HEK293T (cell line): ENCODE results near the gene CCK.

Experiments used
- CTCF ChIA-PET: fragments of 350-600 bp; formaldehyde crosslinking; extraction: SDS; loops from one replicate; lab custom pipeline; 2021; ENCODE audit warnings: antibody characterized with exemption, inconsistent platforms; lab: Yijun Ruan, JAX
- POLR2A ChIA-PET: fragments of 350-600 bp; formaldehyde crosslinking; extraction: SDS; loops from one replicate; lab custom pipeline; 2020; ENCODE audit warnings: antibody characterized with exemption, inconsistent platforms; lab: Yijun Ruan, JAX
- DNase-seq: peaks from one replicate; pipeline ENCODE4 v3.0.0; 2012; ENCODE audit warnings: mixed read lengths; ENCODE audit errors: extremely low spot score
- ARNT ChIP-seq: fragments of 450-650 bp; IDR thresholded peaks from 2 replicates; pipeline ENCODE4 v1.6.1; 2017; ENCODE audit warnings: mild to moderate bottlenecking
- BHLHE40 ChIP-seq: fragments of 450-650 bp; IDR thresholded peaks from 2 replicates; pipeline ENCODE4 v1.6.1; 2016; ENCODE audit warnings: mild to moderate bottlenecking, moderate library complexity, borderline replicate concordance
- CTBP1 ChIP-seq: fragments of 450-650 bp; IDR thresholded peaks from 2 replicates; pipeline ENCODE4 v1.6.1; 2016; ENCODE audit warnings: borderline replicate concordance
- ELF4 ChIP-seq: fragments of 450-650 bp; IDR thresholded peaks from 2 replicates; pipeline ENCODE4 v1.6.1; 2017; ENCODE audit warnings: antibody characterized with exemption
- FOXA1 ChIP-seq: fragments of 450-650 bp; IDR thresholded peaks from 2 replicates; pipeline ENCODE4 v1.6.1; 2016; ENCODE audit warnings: mild to moderate bottlenecking
- FOXK2 ChIP-seq: fragments of 450-650 bp; IDR thresholded peaks from 2 replicates; pipeline ENCODE4 v1.6.1; 2016; ENCODE audit warnings: mild to moderate bottlenecking
- FOXM1 ChIP-seq: fragments of 450-650 bp; IDR thresholded peaks from 2 replicates; pipeline ENCODE4 v1.6.1; 2017; ENCODE audit warnings: mild to moderate bottlenecking, borderline replicate concordance
- HDGF ChIP-seq: fragments of 450-650 bp; IDR thresholded peaks from 2 replicates; pipeline ENCODE4 v1.6.1; 2017; ENCODE audit warnings: antibody characterized with exemption, borderline replicate concordance
- L3MBTL2 ChIP-seq: fragments of 450-650 bp; conservative IDR thresholded peaks from 2 replicates; pipeline ENCODE4 v1.6.1; 2016; ENCODE audit warnings: mild to moderate bottlenecking
- LEF1 ChIP-seq: fragments of 450-650 bp; IDR thresholded peaks from 2 replicates; pipeline ENCODE4 v1.6.1; 2017; ENCODE audit warnings: mild to moderate bottlenecking, borderline replicate concordance
- NFRKB ChIP-seq: fragments of 450-650 bp; IDR thresholded peaks from 2 replicates; pipeline ENCODE4 v1.6.1; 2016; ENCODE audit warnings: mild to moderate bottlenecking, moderate library complexity
- SP1 ChIP-seq: fragments of 450-650 bp; IDR thresholded peaks from 2 replicates; pipeline ENCODE4 v1.6.1; 2017
- SUZ12 ChIP-seq: fragments of 450-650 bp; IDR thresholded peaks from 2 replicates; pipeline ENCODE4 v1.6.1; 2016; ENCODE audit warnings: mild to moderate bottlenecking
- TARDBP ChIP-seq: fragments of 450-650 bp; IDR thresholded peaks from 2 replicates; pipeline ENCODE4 v1.6.1; 2016
- ZNF384 ChIP-seq: fragments of 450-650 bp; IDR thresholded peaks from 2 replicates; pipeline ENCODE4 v1.6.1; 2016
- TF ChIP-seq, protein P1 (sequence below): fragments of 450-650 bp; IDR thresholded peaks from 2 replicates; pipeline ENCODE4 v1.6.1; 2016

CCK gene

GRCh38 chr3:42269647-42270046, 3.7 kb upstream of the CCK start:
- DNase-seq: no peak
- TF ChIP-seq TARDBP (no peak), L3MBTL2 (no peak), BHLHE40 (no peak), ARNT (no peak), ZNF384 (no peak)
- TF ChIP-seq, protein P1, sequence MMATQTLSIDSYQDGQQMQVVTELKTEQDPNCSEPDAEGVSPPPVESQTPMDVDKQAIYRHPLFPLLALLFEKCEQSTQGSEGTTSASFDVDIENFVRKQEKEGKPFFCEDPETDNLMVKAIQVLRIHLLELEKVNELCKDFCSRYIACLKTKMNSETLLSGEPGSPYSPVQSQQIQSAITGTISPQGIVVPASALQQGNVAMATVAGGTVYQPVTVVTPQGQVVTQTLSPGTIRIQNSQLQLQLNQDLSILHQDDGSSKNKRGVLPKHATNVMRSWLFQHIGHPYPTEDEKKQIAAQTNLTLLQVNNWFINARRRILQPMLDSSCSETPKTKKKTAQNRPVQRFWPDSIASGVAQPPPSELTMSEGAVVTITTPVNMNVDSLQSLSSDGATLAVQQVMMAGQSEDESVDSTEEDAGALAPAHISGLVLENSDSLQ: no peak
- ChIA-PET CTCF (no interaction called here), POLR2A (no interaction called here)

DNA sequence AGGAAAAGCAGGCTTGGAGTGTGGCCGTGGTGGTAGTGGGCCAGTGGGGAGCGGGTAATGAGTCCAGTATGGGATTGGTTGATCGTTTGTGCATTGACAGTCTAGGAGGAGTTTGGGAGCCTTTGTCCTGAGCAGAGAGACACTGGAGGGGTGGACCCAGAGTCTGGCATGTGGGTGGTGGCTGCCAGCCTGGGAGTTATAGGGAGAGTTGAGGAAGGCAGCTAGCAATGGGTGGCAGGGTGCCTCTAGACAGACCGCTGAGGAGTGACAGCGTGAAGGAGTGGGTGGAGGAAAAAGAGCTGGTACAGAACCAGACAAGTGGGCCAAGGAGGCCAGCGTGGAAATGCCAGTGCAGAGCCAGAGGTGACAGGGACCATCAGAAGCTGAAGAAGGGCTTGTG, 1.9 kb upstream of the CCK start:
- no peak for TF ChIP-seq FOXK2
- TF ChIP-seq SP1: no peak
- TF ChIP-seq SUZ12: no peak
- TF ChIP-seq ELF4: no peak
- TF ChIP-seq, protein P1: no peak
- TF ChIP-seq HDGF: no peak
- no peak for TF ChIP-seq TARDBP
- TF ChIP-seq NFRKB: no peak
- TF ChIP-seq FOXA1: no peak
- no peak for TF ChIP-seq LEF1
- TF ChIP-seq BHLHE40: no peak
- no peak for TF ChIP-seq FOXM1
- TF ChIP-seq ZNF384: no peak
- TF ChIP-seq L3MBTL2: no peak
- TF ChIP-seq CTBP1: no peak
- no peak for TF ChIP-seq ARNT
- ChIA-PET CTCF (no interaction called here), POLR2A (no interaction called here)
- DNase-seq: no peak

- ChIA-PET POLR2A (no interaction called here), CTCF (interaction anchor here (0.5 kb wide), 1 partner anchor 1084 kb away, joined by 3 read pairs; no protein-coding TSS in a partner anchor)
- no peak for DNase-seq
- TF ChIP-seq SP1: no peak
- no peak for TF ChIP-seq CTBP1
- no peak for TF ChIP-seq L3MBTL2
- TF ChIP-seq ELF4: no peak
Observed at GRCh38 chr3:42265059-42265991, 660 bp downstream of the CCK start.

DNA sequence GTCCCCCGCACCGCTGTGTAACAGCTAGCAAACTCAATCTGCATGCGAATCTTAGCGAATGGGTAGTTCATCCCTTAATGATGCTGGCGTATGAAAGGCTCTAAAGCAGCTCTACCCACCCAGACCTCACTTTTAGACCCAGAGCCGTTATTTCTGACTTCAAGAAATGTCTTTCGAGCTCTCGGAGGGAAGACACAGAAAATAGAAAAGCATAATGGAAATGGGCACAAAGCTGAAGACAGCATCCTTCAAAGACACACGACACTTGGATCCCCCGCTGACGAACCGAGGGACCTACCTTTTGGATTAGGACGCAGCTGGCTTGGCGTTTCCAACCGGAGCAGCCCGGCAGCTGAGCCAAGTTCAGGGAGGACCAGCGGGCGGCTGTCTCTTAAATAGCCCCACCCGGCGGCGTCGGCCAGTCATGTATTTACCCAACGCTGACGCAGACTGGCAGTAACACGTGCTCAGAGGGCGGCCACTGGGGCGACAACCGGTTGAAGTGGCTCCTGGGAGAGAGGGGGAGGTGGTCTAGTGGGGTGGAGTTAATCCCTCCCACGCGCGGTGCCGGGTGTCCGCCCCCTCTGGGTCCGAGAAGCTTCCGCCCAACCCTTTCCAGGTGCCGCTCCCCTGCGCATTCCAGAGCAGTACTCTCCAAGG, 1.5 kb downstream of the CCK start:
- ChIA-PET CTCF (no interaction called here), POLR2A (no interaction called here)
- no peak for TF ChIP-seq SUZ12
- no peak; the same call in 1 of the 2 replicates for TF ChIP-seq L3MBTL2
- no peak for TF ChIP-seq FOXK2
- TF ChIP-seq ARNT: no peak
- TF ChIP-seq BHLHE40: no peak
- no peak for TF ChIP-seq FOXM1
- no peak for TF ChIP-seq TARDBP
- TF ChIP-seq CTBP1: no peak
- TF ChIP-seq FOXA1: no peak
- TF ChIP-seq SP1: no peak
- TF ChIP-seq HDGF: no peak
- DNase-seq: no peak

DNA sequence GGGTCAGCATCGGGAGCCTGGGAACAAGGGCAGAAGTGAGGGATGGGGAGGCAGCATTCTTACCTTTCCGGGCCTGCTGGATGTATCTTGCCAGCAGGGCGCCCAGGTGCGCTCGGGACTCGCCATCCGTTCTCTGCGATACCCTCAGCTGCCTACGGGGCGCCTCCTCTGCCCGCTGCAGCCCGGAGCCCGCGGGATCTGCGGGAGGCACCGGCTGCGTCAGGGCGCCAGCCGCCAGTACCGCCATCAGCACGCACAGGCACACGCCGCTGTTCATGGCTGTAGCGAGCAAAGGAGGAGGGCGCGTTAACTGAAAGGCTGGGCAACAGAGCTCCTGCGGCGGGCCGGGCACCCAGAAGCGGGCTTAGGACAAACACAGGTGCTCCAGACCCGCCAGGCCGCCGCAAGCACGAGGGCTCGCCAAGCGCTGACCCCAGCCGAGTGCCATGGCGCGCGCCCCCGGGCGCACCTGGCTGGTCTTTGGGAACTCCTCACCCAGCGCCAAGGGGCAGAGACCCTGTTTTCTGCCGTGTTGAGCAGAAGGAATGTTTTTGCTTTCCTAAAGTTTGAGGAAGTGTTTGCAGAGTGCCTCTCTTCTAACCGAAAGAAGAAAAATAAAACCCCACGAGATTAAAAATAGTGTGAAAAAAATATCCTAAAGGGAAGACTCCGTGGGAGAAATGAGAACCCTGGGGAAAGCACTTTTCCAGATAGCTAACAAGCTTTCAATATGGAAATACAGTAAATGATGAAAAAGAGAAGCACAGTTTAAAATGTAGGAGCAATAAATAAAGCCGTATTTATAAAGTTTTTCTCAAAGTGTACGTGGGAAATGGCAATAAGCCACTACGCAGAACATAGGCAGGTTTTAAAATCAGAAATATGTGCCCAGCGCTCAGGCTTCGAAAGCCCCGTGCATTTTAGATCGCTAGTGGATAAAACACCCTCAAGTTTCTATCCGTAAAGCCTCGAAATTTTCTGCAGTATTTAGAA, 2.3 kb downstream of the CCK start:
- CTCF ChIA-PET: no interaction called here
- TF ChIP-seq FOXK2: no peak
- TF ChIP-seq NFRKB: no peak
- TF ChIP-seq FOXA1: no peak
- TF ChIP-seq L3MBTL2: no peak
- TF ChIP-seq CTBP1: no peak
- no peak for TF ChIP-seq FOXM1
- TF ChIP-seq ARNT: no peak
- TF ChIP-seq BHLHE40: no peak
- TF ChIP-seq ZNF384: no peak
- no peak for TF ChIP-seq SP1
- no peak for TF ChIP-seq LEF1
- TF ChIP-seq, protein P1: no peak
- no peak for TF ChIP-seq SUZ12
- no peak for TF ChIP-seq TARDBP
- no peak for TF ChIP-seq HDGF
- no peak for TF ChIP-seq ELF4
- POLR2A ChIA-PET: no interaction called here
- no peak for DNase-seq
